Right renal pelvis (tissue), 4 donors: ENCODE data around the gene MRGPRF. TPM values are rescaled to one million over a fixed set of nuclear protein-coding genes. Genes with fewer than 3 reads are reported as not detected.

Source experiments
- DNase-seq, 4 donors: peaks; one replicate each; pipeline ENCODE4 v3.0.0-alpha.2; 2013; ENCODE audit warnings: low read depth in 4 of 4, low spot score in 3 of 4, missing footprints in 1 of 4
- polyA plus RNA-seq, 4 donors: library from polyadenylated mRNA; unstranded; fragments of 120-200 nt; gene quantifications; one replicate each; pipeline ENCODE4 v1.2.1, GENCODE V29; 2013; ENCODE audit not compliant: insufficient read length in 4 of 4

MRGPRF gene
- 10 to 100 TPM; 26.0 to 32.4 (median 26.5) TPM for polyA plus RNA-seq

DNA sequence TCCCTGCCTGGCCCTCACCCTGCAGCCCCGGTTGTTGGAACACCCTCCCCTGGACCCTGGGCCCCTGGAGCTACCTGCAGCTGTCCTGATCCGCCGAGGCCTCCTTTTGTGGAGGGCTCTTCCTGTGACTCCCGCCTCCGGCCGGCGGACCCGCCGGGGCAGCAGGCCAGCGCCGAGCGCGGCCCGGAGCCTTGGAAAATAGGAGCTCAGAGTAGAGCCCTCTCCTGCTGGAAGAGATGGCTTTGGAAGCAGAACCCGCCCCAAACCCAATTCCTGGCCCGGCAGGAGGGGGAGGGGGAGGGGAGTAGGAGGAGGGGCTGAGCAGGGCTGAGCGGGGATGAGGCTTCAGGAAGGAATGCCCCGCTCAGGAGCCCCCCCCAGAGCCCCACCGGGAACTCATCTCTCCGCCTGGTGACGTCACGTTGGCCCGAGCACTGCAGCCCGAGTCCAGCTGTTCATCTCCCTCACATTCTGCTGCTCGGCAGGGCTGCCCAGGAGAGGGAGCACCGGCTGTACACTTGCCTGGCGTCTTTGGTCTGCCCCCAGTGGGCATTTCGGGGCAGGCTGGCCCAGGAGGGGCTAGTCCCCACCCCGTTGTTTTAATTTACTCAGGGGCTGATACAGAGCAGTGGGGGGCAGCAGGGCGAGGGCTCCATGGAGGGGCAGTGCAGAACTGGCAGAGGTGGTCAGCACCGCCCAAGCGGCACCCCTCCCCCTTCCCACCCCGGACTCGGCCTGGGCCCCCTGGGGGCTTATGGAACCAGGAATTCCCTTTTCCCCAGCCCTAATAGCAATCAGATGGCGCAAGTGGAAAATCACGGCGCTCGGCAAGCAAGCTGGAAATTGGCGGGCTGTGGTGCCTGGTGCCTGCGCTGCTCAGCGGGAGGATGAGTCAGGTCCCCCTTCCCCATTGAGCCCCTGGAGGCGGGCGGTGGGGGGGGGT lies at the start of gene MRGPRF:
TSS of gene MRGPRF (minus strand) at position 238 of the 943 bp plus-strand sequence. CDS start 3,345 bp downstream, outside the sequence.
- DNase-seq: no peak

DNA sequence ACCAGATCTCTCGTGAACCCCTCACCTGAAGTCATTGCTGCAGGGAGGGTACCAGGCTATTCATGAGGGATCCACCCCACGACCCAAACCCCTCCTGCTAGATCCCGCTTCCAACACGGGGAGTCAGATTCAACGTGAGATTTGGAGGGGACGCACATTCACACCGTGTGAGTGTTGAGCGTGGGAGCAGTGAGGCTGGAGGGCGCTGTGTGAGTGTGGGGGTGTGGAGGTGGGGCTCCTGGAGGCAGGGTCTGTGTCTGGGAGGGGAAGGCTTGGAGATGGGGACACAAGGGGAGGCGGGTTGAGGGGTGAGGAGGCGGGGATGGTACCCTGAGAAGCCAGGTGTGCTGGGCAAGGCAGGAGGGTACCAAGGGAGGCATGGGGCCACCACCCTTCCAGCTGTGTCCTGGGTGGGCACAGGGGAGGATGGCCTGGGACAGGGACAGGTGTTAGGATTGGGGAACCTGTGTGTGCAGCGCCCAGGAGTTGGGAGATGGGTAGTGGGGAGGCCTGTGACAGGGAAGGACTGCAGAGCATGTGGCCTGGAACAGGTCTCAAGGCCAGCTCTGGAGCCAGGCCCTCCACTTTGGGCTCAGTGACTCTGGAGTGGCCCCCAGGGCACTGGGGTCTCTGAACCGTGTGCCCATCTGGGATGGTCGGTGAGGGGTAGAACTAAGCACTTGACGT lies 49.3 kb upstream of the MRGPRF start:
- DNase-seq: no peak

- no peak for DNase-seq
Observed at GRCh38 chr11:69061713-69062053, 48.6 kb upstream of the MRGPRF start.

GRCh38 chr11:69060806-69061712 lies 48.0 kb upstream of the MRGPRF start:
- DNase-seq: no peak

GRCh38 chr11:69059985-69060384 lies 46.9 kb upstream of the MRGPRF start:
- no peak for DNase-seq

DNA sequence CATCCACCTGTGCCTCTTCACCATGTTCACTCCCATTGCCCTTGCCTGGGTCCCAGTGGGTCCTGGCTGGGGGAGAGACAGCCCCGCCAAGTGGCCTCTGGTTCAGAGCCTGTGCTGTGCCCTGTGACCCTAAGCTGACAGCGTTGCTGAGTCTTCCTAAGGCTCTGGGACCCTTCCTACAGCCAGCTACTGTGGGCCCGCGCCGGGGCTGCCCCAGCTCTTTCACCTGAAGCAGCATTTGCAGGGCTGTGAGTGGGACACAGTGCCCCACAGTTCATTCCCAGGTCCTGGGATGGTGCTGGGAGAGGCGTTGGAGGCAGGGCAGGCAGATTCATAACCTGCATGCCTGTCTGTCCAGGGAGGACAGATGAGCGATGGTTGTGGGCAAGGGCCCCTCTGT lies 46.4 kb upstream of the MRGPRF start:
- DNase-seq: no peak

DNA sequence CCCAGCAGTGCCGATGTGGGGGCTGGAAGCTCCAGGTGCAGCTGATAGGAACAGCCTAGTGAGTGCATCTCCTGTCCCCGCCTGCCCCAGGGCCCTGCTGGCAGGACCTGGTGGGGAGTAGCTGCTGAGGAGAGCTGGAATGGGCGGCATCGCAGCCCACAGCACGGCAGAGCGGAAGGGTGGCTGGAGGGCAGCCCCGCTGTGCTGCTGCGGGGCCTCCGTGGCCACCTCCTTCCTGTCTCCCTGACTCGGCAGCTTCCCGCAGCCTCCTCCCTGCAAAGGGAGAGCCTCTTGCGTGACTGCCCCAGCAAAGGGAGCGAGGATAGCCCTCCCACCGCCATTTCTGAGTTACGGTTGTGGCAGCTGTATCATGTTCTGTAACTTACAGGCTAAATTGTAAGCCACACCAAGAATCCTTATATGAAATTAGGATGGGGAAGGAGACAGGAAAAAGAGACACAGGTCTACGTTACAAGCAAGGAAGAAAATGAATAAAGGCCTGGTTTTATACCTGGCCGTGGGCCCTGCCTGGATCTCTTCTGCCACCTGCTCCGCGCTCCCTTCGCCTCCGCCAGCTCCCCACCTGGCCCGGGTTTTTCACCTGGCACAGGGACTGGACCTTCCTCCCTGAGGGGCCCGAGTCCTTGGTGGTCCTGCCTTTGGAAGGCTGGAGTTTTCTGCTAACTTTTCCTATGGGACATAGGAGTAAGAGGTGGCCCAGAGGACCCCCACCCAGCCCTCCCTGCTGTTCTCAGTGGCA lies 45.6 kb upstream of the MRGPRF start:
- no peak for DNase-seq

GRCh38 chr11:69057801-69058200 lies 44.8 kb upstream of the MRGPRF start:
- no peak for DNase-seq

DNA sequence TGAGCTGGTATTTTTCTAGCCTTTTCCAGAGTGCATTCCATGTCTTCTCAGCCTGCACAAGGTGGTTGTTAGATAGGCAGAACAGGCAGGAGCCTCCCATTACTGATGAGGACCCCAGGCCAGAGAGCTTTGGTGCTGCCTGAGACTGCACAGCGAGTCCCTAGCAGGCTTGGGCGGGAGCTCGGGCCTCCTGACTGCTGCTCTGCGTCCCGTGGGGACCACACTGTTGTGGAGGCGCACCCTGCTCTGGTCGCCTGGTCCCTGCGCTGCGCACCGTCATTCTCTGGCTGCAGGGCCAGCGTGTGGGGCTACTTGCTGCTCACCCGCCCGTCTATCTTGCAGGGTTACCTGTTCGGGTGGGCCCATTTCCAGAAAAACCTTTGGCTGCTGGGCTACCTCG lies 44.2 kb upstream of the MRGPRF start:
- DNase-seq: no peak

DNA sequence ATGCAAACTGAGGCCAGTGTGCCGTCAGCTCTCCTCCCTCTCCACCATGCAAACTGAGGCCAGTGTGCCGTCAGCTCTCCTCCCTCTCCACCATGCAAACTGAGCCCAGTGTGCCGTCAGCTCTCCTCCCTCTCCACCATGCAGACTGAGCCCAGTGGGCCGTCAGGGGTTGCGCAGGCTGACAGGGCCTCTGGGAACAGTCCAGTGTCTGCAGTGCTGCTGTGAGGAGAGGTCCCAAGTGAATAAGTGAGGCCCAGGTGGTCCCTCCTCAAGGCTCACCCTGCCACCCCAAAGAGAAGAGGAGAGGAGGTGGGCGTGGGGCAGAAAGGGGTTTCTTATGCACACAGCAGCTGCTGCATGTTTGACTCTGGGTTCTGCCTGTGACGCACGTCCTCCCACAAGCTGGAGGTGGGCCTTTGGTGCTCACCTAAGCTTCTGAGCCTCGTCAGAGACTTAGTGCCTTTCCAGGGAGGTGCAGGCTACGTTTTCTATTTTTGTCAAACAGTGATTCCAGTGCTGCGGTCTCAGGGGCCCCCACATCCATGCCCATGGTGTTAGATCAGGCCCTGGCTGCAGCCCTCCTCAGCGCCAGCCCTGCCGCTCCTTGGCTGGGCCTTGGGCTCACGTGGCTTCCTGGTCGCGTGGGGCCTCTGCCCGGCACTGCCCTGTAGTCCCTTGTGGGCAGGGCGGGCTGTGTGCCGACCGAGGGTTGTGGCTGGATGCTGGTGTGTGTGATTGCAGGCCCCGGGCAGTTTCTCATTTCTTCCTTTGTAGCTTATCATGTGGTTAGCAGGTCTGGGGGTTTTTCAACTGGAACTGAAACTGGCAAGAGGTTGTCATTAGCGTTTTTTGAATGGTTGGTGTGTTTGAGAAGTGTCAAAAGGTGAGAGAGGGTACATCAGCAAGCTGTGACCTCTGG lies 42.8 kb upstream of the MRGPRF start:
- DNase-seq: no peak

GRCh38 chr11:69055212-69055586 lies 42.2 kb upstream of the MRGPRF start:
- DNase-seq: no peak

GRCh38 chr11:69054397-69055211 lies 41.6 kb upstream of the MRGPRF start:
- no peak for DNase-seq

DNA sequence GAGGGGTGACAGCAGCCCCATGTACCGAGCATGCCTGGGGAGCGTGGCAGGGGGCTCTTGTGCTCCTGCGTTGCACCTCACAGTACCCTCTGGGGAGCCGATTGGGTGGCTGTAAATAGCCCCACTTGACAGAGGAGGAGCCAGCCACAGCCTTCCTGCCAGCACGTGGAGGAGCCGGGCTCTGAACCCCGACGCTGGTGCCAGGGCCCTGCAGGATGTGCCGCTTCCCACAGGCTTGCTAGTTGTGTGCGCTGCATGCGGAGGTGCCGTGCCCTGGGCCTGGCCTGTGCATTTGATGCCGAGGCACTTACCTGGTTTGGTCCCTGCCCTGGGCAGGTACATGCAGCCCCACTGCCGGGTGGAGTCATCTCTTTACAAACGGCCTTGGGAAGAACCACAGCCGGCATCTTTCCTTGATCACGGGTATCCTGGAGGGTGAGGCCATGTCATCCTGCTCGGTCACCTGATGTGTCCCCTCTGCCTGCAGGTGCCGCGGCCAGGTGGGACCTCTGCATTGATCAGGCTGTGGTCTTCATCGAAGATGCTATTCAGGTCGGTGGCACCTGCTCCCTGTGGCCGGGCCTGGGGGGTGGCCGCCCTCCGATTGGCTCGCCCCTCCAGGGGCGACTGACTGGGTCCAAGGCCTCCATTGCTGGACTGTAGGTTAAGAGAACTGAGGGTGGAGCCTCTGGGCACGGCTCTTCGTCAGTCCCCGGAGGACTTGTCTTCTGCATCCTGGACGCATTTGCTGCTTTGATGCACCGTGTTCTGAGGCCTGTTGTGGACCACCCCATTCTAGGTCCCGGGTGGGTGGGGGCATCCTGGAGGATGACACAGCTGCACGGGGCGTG lies 40.7 kb upstream of the MRGPRF start:
- no peak for DNase-seq

GRCh38 chr11:69053169-69053477 lies 40.1 kb upstream of the MRGPRF start:
- DNase-seq: no peak

DNA sequence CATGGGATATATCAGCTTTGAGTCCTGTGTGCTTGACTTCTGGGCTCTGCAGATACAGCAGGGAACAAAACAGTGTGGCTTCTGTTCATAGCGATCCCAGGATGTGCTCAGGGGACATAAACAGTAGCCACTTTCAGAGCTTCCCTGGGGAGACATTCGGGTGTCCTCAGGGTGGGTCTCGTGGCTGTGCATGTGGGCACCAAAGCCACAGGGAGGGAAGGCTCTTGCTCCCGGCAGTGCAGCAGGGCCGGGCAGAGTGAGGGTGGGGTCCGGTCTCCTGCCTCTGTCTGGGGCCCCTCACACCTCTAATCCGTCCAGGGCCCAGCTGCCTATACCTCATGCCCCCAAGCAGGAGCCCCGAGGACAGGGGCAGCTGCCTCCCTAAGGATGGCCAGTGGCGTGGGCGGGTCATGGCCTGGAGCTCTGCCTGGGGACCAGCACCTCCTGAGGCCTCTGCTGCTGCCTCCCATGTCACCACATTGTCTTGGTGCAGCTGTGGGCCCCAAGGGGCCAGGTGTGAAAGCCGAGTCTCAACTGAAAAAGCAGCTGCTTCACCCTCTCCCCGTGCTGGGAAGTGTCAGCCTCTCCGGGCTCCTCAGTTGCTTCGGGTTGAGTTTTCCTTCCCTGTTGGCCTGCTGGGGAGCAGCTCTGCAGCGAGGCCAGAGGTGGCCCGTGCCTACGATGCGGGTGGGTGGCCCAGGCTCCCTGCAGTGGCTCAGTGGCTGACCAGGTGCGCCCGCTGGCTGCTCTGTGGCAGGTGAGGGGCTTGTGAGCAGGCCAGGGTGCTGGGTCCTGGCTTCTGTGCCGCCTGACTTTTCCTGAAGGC lies 39.5 kb upstream of the MRGPRF start:
- no peak for DNase-seq
